OCI-LY3 (cell line): ENCODE results near the gene IGFL1.

ENCODE experiments used
- CTCF ChIP-seq: fragments of 200-600, 300-600 bp; sonication (generic); IDR thresholded peaks from 2 replicates; pipeline ENCODE4 v1.5.1; 2014; ENCODE audit warnings: antibody characterized with exemption, low read length, low read depth
- EZH2phosphoT487 ChIP-seq: fragments of 200-600 bp; shearing (Covaris generic); IDR thresholded peaks from 2 replicates; pipeline ENCODE4 v1.6.1; 2018; ENCODE audit warnings: antibody characterized with exemption, mixed run types, low read depth

- TF ChIP-seq CTCF, result no peak
- TF ChIP-seq EZH2phosphoT487, result no peak
Observed at GRCh38 chr19:46239193-46240024, 9.9 kb downstream of the IGFL1 start.
